Fibroblast of skin of scalp (primary cell): ENCODE data around the gene GNG14.
A peak's percentile ranks its signal among the peaks of the same experiment; 100 is the strongest.
"Not testable (repeated sequence)": the region's sequence is repeated elsewhere in the genome, so short reads cannot be mapped to it uniquely, and the experiment has no call there.

Experiments
- DNase-seq: peaks from one replicate; pipeline ENCODE4 v3.0.0-alpha.2; 2013

GNG14 gene

GRCh38 chr19:12723641-12724426 is 36.0 kb downstream of the GNG14 start, which contains the start of gene TNPO2:
Gene TNPO2 (minus strand): TSS chr19:12723932. CDS start chr19:12720977, 2,955 bp downstream.
- peak; percentile 64 for DNase-seq

- DNase-seq = not testable (repeated sequence)
Measured at GRCh38 chr19:12725612-12726011, 37.8 kb downstream of the GNG14 start.

GRCh38 chr19:12726988-12727316 is 39.2 kb downstream of the GNG14 start:
- no peak for DNase-seq

GRCh38 chr19:12727745-12728433 is 40.1 kb downstream of the GNG14 start:
- no peak for DNase-seq

- no peak for DNase-seq
Measured at GRCh38 chr19:12730064-12730463, 42.3 kb downstream of the GNG14 start.

GRCh38 chr19:12731337-12731736 is 43.5 kb downstream of the GNG14 start:
- no peak for DNase-seq

- peak; percentile 59 for DNase-seq
Measured at GRCh38 chr19:12733369-12734214, 45.8 kb downstream of the GNG14 start.

GRCh38 chr19:12736995-12737834 is 49.4 kb downstream of the GNG14 start, which contains the start of gene GET3:
Gene GET3 (plus strand): TSS chr19:12737497. CDS start chr19:12737506, 9 bp downstream.
- peak; percentile 100 for DNase-seq

- DNase-seq = no peak
Measured at GRCh38 chr19:12737835-12738351, 50.1 kb downstream of the GNG14 start.
